SK-N-SH (cell line): ENCODE measurements around the gene ABCB9. TPM values are rescaled to one million over a fixed set of nuclear protein-coding genes. Genes with fewer than 3 reads are reported as not detected.

ENCODE experiments used
- CTCF ChIA-PET: fragments of 300-600, 350-600 bp; formaldehyde crosslinking; extraction: SDS; loops from one replicate; lab custom pipeline; 2021; lab: Yijun Ruan, JAX
- POLR2A ChIA-PET: fragments of 350-600 bp; sonication (Branson Sonifier 250); formaldehyde crosslinking; extraction: SDS; loops from one replicate; lab custom pipeline; 2020; ENCODE audit warnings: antibody characterized with exemption, inconsistent platforms; lab: Yijun Ruan, JAX
- DNase-seq: peaks from one replicate; pipeline ENCODE4 v3.0.0; 2012
- H2AFZ ChIP-seq: fragments of 200-600 bp; sonication (generic); 2 replicates; pipeline ENCODE4 v1.8.1; 2016; ENCODE audit warnings: antibody characterized with exemption, mild to moderate bottlenecking, low read depth
- H3F3A ChIP-seq: fragments of 200-600 bp; sonication (generic); replicated peaks from 2 replicates; pipeline ENCODE3; 2016; ENCODE audit warnings: antibody characterized with exemption, mild to moderate bottlenecking; ENCODE audit not compliant: insufficient read depth
- H3K27ac ChIP-seq, 2 experiments: fragments of 200-500 bp in 1 of 2; fragments of 200-600 bp in 1 of 2; sonication (Bioruptor generic) in 1 of 2; sonication (generic), shearing (Covaris generic) in 1 of 2; 2 replicates each; pipeline versions ENCODE4 v1.5.1 to v1.6.1; 2014 to 2016; ENCODE audit warnings: low read depth in 2 of 2, inconsistent platforms in 1 of 2, low read length in 1 of 2, mild to moderate bottlenecking in 1 of 2, mixed read lengths in 1 of 2
- H3K27me3 ChIP-seq: fragments of 200-600 bp; sonication (generic), shearing (Covaris generic); 2 replicates; pipeline ENCODE4 v1.6.1; 2016; ENCODE audit warnings: mixed run types; ENCODE audit not compliant: insufficient read depth
- H3K36me3 ChIP-seq, 2 experiments: fragments of 200-500 bp in 1 of 2; fragments of 200-600 bp in 1 of 2; sonication (Bioruptor generic) in 1 of 2; sonication (generic) in 1 of 2; replicated peaks in 1 of 2; 2 replicates each; pipeline versions ENCODE3 to v1.5.1; 2014 to 2016; ENCODE audit warnings: low read length in 1 of 2, mild to moderate bottlenecking in 1 of 2; ENCODE audit not compliant: insufficient read depth in 2 of 2, control insufficient read depth in 1 of 2
- H3K4me1 ChIP-seq, 2 experiments: fragments of 200-500 bp in 1 of 2; fragments of 200-600 bp in 1 of 2; sonication (Bioruptor generic) in 1 of 2; sonication (generic), shearing (Covaris generic) in 1 of 2; 2 replicates each; pipeline versions ENCODE4 v1.5.1 to v1.6.1; 2014 to 2016; ENCODE audit warnings: low read depth in 1 of 2, low read length in 1 of 2, mixed run types in 1 of 2; ENCODE audit not compliant: insufficient read depth in 2 of 2, control insufficient read depth in 1 of 2
- H3K4me2 ChIP-seq: fragments of 200-600 bp; sonication (generic), shearing (Covaris generic); 2 replicates; pipeline ENCODE4 v1.6.1; 2017; ENCODE audit warnings: mixed run types
- H3K4me3 ChIP-seq, 2 experiments: fragments of 200-500 bp in 1 of 2; fragments of 200-600 bp in 1 of 2; sonication (Bioruptor generic) in 1 of 2; sonication (generic), shearing (Covaris generic) in 1 of 2; 2 replicates each; pipeline versions ENCODE4 v1.5.1 to v1.8.1; 2014 to 2016; ENCODE audit warnings: low read depth in 2 of 2, inconsistent platforms in 1 of 2, low read length in 1 of 2, mild to moderate bottlenecking in 1 of 2, mixed read lengths in 1 of 2, moderate library complexity in 1 of 2
- H3K79me2 ChIP-seq: fragments of 200-600 bp; sonication (generic); 2 replicates; pipeline ENCODE4 v1.8.1; 2017; ENCODE audit warnings: mild to moderate bottlenecking; ENCODE audit not compliant: insufficient read depth
- H3K9ac ChIP-seq: fragments of 200-600 bp; sonication (generic); 2 replicates; pipeline ENCODE4 v1.6.1; 2017; ENCODE audit warnings: mixed run types
- H3K9me2 ChIP-seq: fragments of 200-600 bp; sonication (generic); 2 replicates; pipeline ENCODE4 v1.6.1; 2017; ENCODE audit warnings: mixed run types
- H3K9me3 ChIP-seq: fragments of 200-600 bp; sonication (generic); 2 replicates; pipeline ENCODE4 v1.6.1; 2017; ENCODE audit warnings: mixed run types, mild to moderate bottlenecking, moderate library complexity
- H4K20me1 ChIP-seq: fragments of 200-600 bp; sonication (generic); 2 replicates; pipeline ENCODE4 v1.6.1; 2017; ENCODE audit warnings: mild to moderate bottlenecking, mixed run types; ENCODE audit not compliant: insufficient read depth
- NRF1 ChIP-seq: IDR thresholded peaks from 2 replicates; pipeline ENCODE4 v1.6.1; 2012; ENCODE audit warnings: low read depth, mild to moderate bottlenecking, low read length
- RCOR1 ChIP-seq: fragments of 150-350 bp; IDR thresholded peaks from 2 replicates; pipeline ENCODE4 v1.6.1; 2017; ENCODE audit warnings: antibody characterized with exemption, low read length
- REST ChIP-seq: IDR thresholded peaks from 2 replicates; pipeline ENCODE4 v1.6.1; 2012; ENCODE audit warnings: mild to moderate bottlenecking, low read depth, low read length, moderate library complexity
- USF1 ChIP-seq: IDR thresholded peaks from 2 replicates; pipeline ENCODE4 v1.4.0; 2012; ENCODE audit warnings: low read depth, borderline replicate concordance
- USF2 ChIP-seq: fragments of 150-350 bp; IDR thresholded peaks from 2 replicates; pipeline ENCODE4 v1.6.1; 2017; ENCODE audit warnings: antibody characterized with exemption, low read length, low read depth, borderline replicate concordance
- WGBS: methylation state at CpG from one replicate; pipeline ENCODE4 v1.1.6; 2017; ENCODE audit warnings: low lambda C conversion rate; 5-methylcytosine and 5-hydroxymethylcytosine counted together
- polyA plus RNA-seq, 3 experiments: library from polyadenylated mRNA; depleted of rRNA; stranded (reverse); fragments of >200 nt; gene quantifications; 2 replicates each; pipeline ENCODE4 v1.2.3, GENCODE V29; 2012

Gene ABCB9
- polyA plus RNA-seq, 1 of the 3 experiments (the other 2 are of a cell fraction), result 6.2 TPM

GRCh38 chr12:122958198-122958888 is 7.9 kb downstream of the ABCB9 start (continued):
- TF ChIP-seq USF2, result no peak

GRCh38 chr12:122956035-122956434 is 10.2 kb downstream of the ABCB9 start:
- Histone ChIP-seq H3K9ac (no peak overlapping the region), H4K20me1 (no peaks in the 10 kb centered on the region), H3K36me3 (no peaks in the 10 kb centered on the region), H3K9me2 (no peaks in the 10 kb centered on the region), H3K4me3 (no peak overlapping the region), H3K4me2 (no peak overlapping the region), H3K9me3 (no peaks in the 10 kb centered on the region), H3K27me3 (no peaks in the 10 kb centered on the region), H3K79me2 (no peaks in the 10 kb centered on the region), H3K4me1 (0 out of 4 replicates have a peak, but pooled peaks cover 0 to 6% of the 10 kb centered on the region in 2 experiments), H3K27ac (no peak overlapping the region), H2AFZ (no peak overlapping the region), H3F3A (peaks cover 10% of the 10 kb centered on the region)
- WGBS, result 79% methylated on average over 2 of the region's 2 CpGs
- DNase-seq, result peak; percentile 6
- peak; percentile 87; the same call in 1 of the 2 replicates for TF ChIP-seq REST
- no peak for TF ChIP-seq NRF1
- no peak for TF ChIP-seq RCOR1
- ChIA-PET CTCF (interaction anchor here (1.4 to 13.7 kb wide), 6 partner anchors 11 to 318 kb away, joined by 3 to 148 read pairs (median 6); no protein-coding TSS in a partner anchor), POLR2A (no interaction called here)

- Histone ChIP-seq H3K9me3 (no peaks in the 10 kb centered on the region), H3K79me2 (no peaks in the 10 kb centered on the region), H3K4me1 (0 out of 4 replicates have a peak, but pooled peaks cover 0 to 6% of the 10 kb centered on the region in 2 experiments), H3K9ac (no peak overlapping the region), H3F3A (peaks cover 11% of the 10 kb centered on the region), H3K36me3 (no peaks in the 10 kb centered on the region), H3K4me2 (no peak overlapping the region), H2AFZ (no peak overlapping the region), H3K27ac (no peak overlapping the region), H3K9me2 (no peaks in the 10 kb centered on the region), H3K27me3 (no peaks in the 10 kb centered on the region), H4K20me1 (no peaks in the 10 kb centered on the region), H3K4me3 (no peak overlapping the region)
- WGBS, result 96% methylated on average over 7 of the region's 8 CpGs
- DNase-seq, result peak; percentile 3
- TF ChIP-seq USF1 (no peak), REST (no peak)
- POLR2A ChIA-PET, result no interaction called here
- CTCF ChIA-PET, result interaction anchor here (1.2 to 13.7 kb wide), 7 partner anchors 10 to 317 kb away, joined by 3 to 148 read pairs (median 5); no protein-coding TSS in a partner anchor
Measured at GRCh38 chr12:122955156-122955555, 11.1 kb downstream of the ABCB9 start.
